Transverse colon (tissue), 4 donors: Measurements from ENCODE around the gene NCKAP5. TPM values are rescaled to one million over a fixed set of nuclear protein-coding genes. Genes with fewer than 3 reads are reported as not detected.

Source experiments
- DNase-seq: peaks from one replicate; pipeline ENCODE4 v3.0.0-alpha.2; 2019
- H3K27ac ChIP-seq, 4 donors: fragments of 200-600 bp; sonication (generic); 2 replicates each; pipeline ENCODE4 v1.5.1; 2016 to 2018; ENCODE audit warnings: inconsistent platforms in 4 of 4
- H3K27me3 ChIP-seq: fragments of 200-600 bp; sonication (generic); 2 replicates; pipeline ENCODE4 v1.5.1; 2017; ENCODE audit warnings: inconsistent platforms
- H3K36me3 ChIP-seq, 4 donors: fragments of 200-600 bp; sonication (generic); 2 replicates each; pipeline ENCODE4 v1.5.1; 2017 to 2019; ENCODE audit warnings: inconsistent platforms in 4 of 4
- H3K4me1 ChIP-seq, 4 donors: fragments of 200-600 bp; sonication (generic); 2 replicates each; pipeline ENCODE4 v1.5.1; 2017 to 2020; ENCODE audit warnings: inconsistent platforms in 4 of 4
- H3K4me3 ChIP-seq, 4 donors: fragments of 200-600 bp; sonication (generic); 1 replicate in 1 of 4; 2 replicates in 3 of 4; pipeline versions ENCODE4 v1.5.1 to v1.6.1; 2017 to 2019; ENCODE audit warnings: inconsistent platforms in 4 of 4
- H3K9me3 ChIP-seq, 2 donors: fragments of 200-600 bp; sonication (generic); 2 replicates each; pipeline ENCODE4 v1.5.1; 2017 to 2019; ENCODE audit warnings: inconsistent platforms in 2 of 2
- CTCF ChIP-seq, 5 experiments: fragments of 200-600 bp in 3 of 5; fragments of 450-650 bp in 2 of 5; sonication (generic) in 3 of 5; IDR thresholded peaks; 1 replicate in 2 of 5; 2 replicates in 3 of 5; pipeline ENCODE4 v1.5.1; 2016 to 2017; ENCODE audit warnings: antibody characterized with exemption in 5 of 5, inconsistent platforms in 3 of 5, mild to moderate bottlenecking in 2 of 5, moderate library complexity in 1 of 5
- EP300 ChIP-seq: sonication (generic); formaldehyde crosslinking; IDR thresholded peaks from one replicate; pipeline ENCODE4 v1.6.1; 2017; ENCODE audit warnings: antibody characterized with exemption, low read depth
- POLR2A ChIP-seq: fragments of 450-650 bp; IDR thresholded peaks from one replicate; pipeline ENCODE4 v1.6.1; 2016; ENCODE audit warnings: antibody characterized with exemption, mild to moderate bottlenecking, moderate library complexity
- POLR2AphosphoS5 ChIP-seq, 3 donors: sonication (generic); formaldehyde crosslinking; IDR thresholded peaks; one replicate each; pipeline ENCODE4 v1.6.1; 2016; ENCODE audit warnings: antibody characterized with exemption in 3 of 3
- WGBS, 2 donors: methylation state at CpG; one replicate each; pipeline ENCODE4 v1.1.5; 2018; ENCODE audit warnings: low coverage in 1 of 2; 5-methylcytosine and 5-hydroxymethylcytosine counted together
- in situ Hi-C, 4 donors: fragments of 200-750 bp; cut with MboI; loops; one replicate each; pipeline versions ENCODE4 v1.15.0 to v1.15.1; 2017; ENCODE audit warnings: low sequenced_read_pairs in 3 of 4, low pct_ligation_motif_present in 1 of 4, low pct_unique_long_range_greater_than_20kb in 1 of 4
- intact Hi-C: fragments of 100-400 bp; cut with DNase I; formaldehyde crosslinking; loops from one replicate; pipeline ENCODE4 v1.15.1; 2023; ENCODE audit warnings: low total_unique reads
- total RNA-seq, 4 donors: library from RNA; depleted of rRNA; stranded (reverse); fragments of >200 nt; gene quantifications; one replicate each; pipeline ENCODE4 v1.1.0, GENCODE V29; 2016

The NCKAP5 gene
- total RNA-seq, 4 donors from 2014 or later: 1.1 to 10.9 (median 5.0) TPM

- no peak overlapping the region for H3K27ac ChIP-seq
- no peaks in the 10 kb centered on the region for H3K4me1 ChIP-seq
- no peaks in the 10 kb centered on the region for H3K9me3 ChIP-seq
- intact Hi-C loops: no loop called here
- TF ChIP-seq POLR2AphosphoS5 (IDR thresholded peaks at IDR 0.05) (no peak), POLR2A (no peak), EP300 (no peak), CTCF (IDR thresholded peaks at IDR 0.05) (no peak)
- no peaks in the 10 kb centered on the region for H3K27me3 ChIP-seq
- no peaks in the 10 kb centered on the region for H3K36me3 ChIP-seq
- H3K4me3 ChIP-seq: no peak overlapping the region
- in situ Hi-C loops: no loop called here
- WGBS, 2 donors: 92 to 96% methylated on average over 2 of the region's 2 CpGs
- no peak for DNase-seq
Measured at GRCh38 chr2:133400411-133400810, 167.9 kb downstream of the NCKAP5 start.

GRCh38 chr2:133393895-133394294 is 174.4 kb downstream of the NCKAP5 start:
- intact Hi-C loops: no loop called here
- H3K27ac ChIP-seq: no peak overlapping the region

GRCh38 chr2:133390156-133390555 is 178.1 kb downstream of the NCKAP5 start:
- Histone ChIP-seq H3K9me3 (no peaks in the 10 kb centered on the region), H3K36me3 (no peaks in the 10 kb centered on the region), H3K4me3 (no peak overlapping the region), H3K27ac (no peak overlapping the region), H3K27me3 (no peaks in the 10 kb centered on the region), H3K4me1 (no peaks in the 10 kb centered on the region)
- in situ Hi-C loops: no loop called here
- DNase-seq: no peak
- intact Hi-C loops: no loop called here
- TF ChIP-seq CTCF (IDR thresholded peaks at IDR 0.05) (no peak), POLR2A (no peak), POLR2AphosphoS5 (IDR thresholded peaks at IDR 0.05) (no peak), EP300 (no peak)
- 91 to 100% methylated on average over 1 to 4 of the region's 4 CpGs for WGBS, 2 donors

More at GRCh38 chr2:133393895-133394294, 174.4 kb downstream of the NCKAP5 start:
- no peaks in the 10 kb centered on the region for H3K9me3 ChIP-seq
- DNase-seq: no peak
- TF ChIP-seq EP300 (no peak), POLR2AphosphoS5 (IDR thresholded peaks at IDR 0.05) (no peak), CTCF (IDR thresholded peaks at IDR 0.05) (no peak), POLR2A (no peak)
- no peak overlapping the region for H3K4me3 ChIP-seq
- WGBS, 2 donors: 86 to 100% methylated on average over 1 of the region's 1 CpG
- no peaks in the 10 kb centered on the region for H3K4me1 ChIP-seq
- no peaks in the 10 kb centered on the region for H3K36me3 ChIP-seq
- no peaks in the 10 kb centered on the region for H3K27me3 ChIP-seq
- in situ Hi-C loops: no loop called here

GRCh38 chr2:133389569-133389968 is 178.7 kb downstream of the NCKAP5 start:
- H3K4me3 ChIP-seq: no peak overlapping the region
- TF ChIP-seq CTCF (IDR thresholded peaks at IDR 0.05) (no peak), POLR2AphosphoS5 (IDR thresholded peaks at IDR 0.05) (no peak), EP300 (no peak), POLR2A (no peak)
- no peaks in the 10 kb centered on the region for H3K4me1 ChIP-seq
- intact Hi-C loops (no loop called here), in situ Hi-C loops (no loop called here)
- WGBS, 2 donors: 37 to 60% methylated on average over 5 of the region's 5 CpGs
- no peaks in the 10 kb centered on the region for H3K27me3 ChIP-seq
- DNase-seq: no peak
- no peak overlapping the region for H3K27ac ChIP-seq
- H3K9me3 ChIP-seq: no peaks in the 10 kb centered on the region
- H3K36me3 ChIP-seq: no peaks in the 10 kb centered on the region
